A673 (cell line): ENCODE results near the gene KCNK1. TPM values are rescaled to one million over a fixed set of nuclear protein-coding genes. Genes with fewer than 3 reads are reported as not detected.

Experiments used
- BruUV-seq: library from RNA; stranded (reverse); fragments of 400-500 nt; replicated peaks from 2 replicates; lab custom pipeline; 2021; lab: Mats Ljungman, UMichigan
- CTCF ChIA-PET: fragments of 300-600 bp; sonication (Branson Sonifier 250); formaldehyde crosslinking; loops from one replicate; lab custom pipeline; 2022; ENCODE audit warnings: antibody characterized with exemption; lab: Charles Lee
- POLR2A ChIA-PET: fragments of 300-600 bp; sonication (Branson Sonifier 250); formaldehyde crosslinking; loops from one replicate; lab custom pipeline; 2022; ENCODE audit warnings: antibody characterized with exemption; ENCODE audit not compliant: low non-redundant PET; lab: Charles Lee
- DNase-seq: peaks from one replicate; pipeline ENCODE4 v3.0.0-alpha.2; 2015; ENCODE audit warnings: low spot score
- H3K27ac ChIP-seq: fragments of 200-600 bp; sonication (generic); 2 replicates; pipeline ENCODE4 v1.5.1; 2016; ENCODE audit warnings: mixed run types, low read depth, mild to moderate bottlenecking, mixed read lengths, antibody characterized with exemption, low read length; ENCODE audit not compliant: poor library complexity, severe bottlenecking
- H3K27me3 ChIP-seq: fragments of 200-600 bp; sonication (generic); replicated peaks from 2 replicates; pipeline ENCODE4 v1.6.1; 2017; ENCODE audit warnings: mixed run types, low read depth, mild to moderate bottlenecking, mixed read lengths, antibody characterized with exemption, low read length; ENCODE audit not compliant: insufficient read depth, poor library complexity
- H3K36me3 ChIP-seq: fragments of 200-600 bp; sonication (generic); 2 replicates; pipeline ENCODE4 v1.6.1; 2016; ENCODE audit warnings: mixed run types, mild to moderate bottlenecking, mixed read lengths, antibody characterized with exemption, low read length; ENCODE audit not compliant: insufficient read depth, poor library complexity, severe bottlenecking
- H3K4me1 ChIP-seq: fragments of 200-600 bp; sonication (generic); 2 replicates; pipeline ENCODE4 v1.6.1; 2017; ENCODE audit warnings: mixed run types, mild to moderate bottlenecking, mixed read lengths, antibody characterized with exemption, low read length; ENCODE audit not compliant: insufficient read depth, poor library complexity, severe bottlenecking
- H3K4me3 ChIP-seq: fragments of 200-600 bp; sonication (generic); 2 replicates; pipeline ENCODE4 v1.5.1; 2016; ENCODE audit warnings: low read depth, mixed run types, mild to moderate bottlenecking, mixed read lengths, low read length; ENCODE audit not compliant: poor library complexity, severe bottlenecking
- H3K9me3 ChIP-seq: fragments of 200-600 bp; sonication (generic); 2 replicates; pipeline ENCODE4 v1.6.1; 2016; ENCODE audit warnings: mixed run types, low read depth, mild to moderate bottlenecking, mixed read lengths, antibody characterized with exemption, low read length; ENCODE audit not compliant: poor library complexity, severe bottlenecking
- EZH2 ChIP-seq: fragments of 200-600 bp; sonication (generic); IDR thresholded peaks from 2 replicates; pipeline ENCODE4 v1.6.1; 2017; ENCODE audit warnings: borderline replicate concordance, low read depth, mild to moderate bottlenecking, mixed read lengths, antibody characterized with exemption, low read length; ENCODE audit not compliant: poor library complexity, severe bottlenecking
- intact Hi-C: fragments of 100-400 bp; cut with micrococcal nuclease; formaldehyde crosslinking; loops from one replicate; pipeline ENCODE4 v1.10.0; 2022; ENCODE audit not compliant: unreplicated experiment
- total RNA-seq: library from RNA; stranded (reverse); gene quantifications from 2 replicates; pipeline ENCODE4 v1.2.3, GENCODE V29; 2021
- TF ChIP-seq, protein P1 (sequence below): fragments of 300-800, 200-600 bp; sonication (generic); conservative IDR thresholded peaks from 2 replicates; pipeline ENCODE4 v1.5.1; 2017; ENCODE audit warnings: low read depth, mild to moderate bottlenecking, antibody characterized with exemption, low read length, moderate library complexity, mixed read lengths

Gene KCNK1
- total RNA-seq, 1 experiment from 2014 or later: not detected

DNA sequence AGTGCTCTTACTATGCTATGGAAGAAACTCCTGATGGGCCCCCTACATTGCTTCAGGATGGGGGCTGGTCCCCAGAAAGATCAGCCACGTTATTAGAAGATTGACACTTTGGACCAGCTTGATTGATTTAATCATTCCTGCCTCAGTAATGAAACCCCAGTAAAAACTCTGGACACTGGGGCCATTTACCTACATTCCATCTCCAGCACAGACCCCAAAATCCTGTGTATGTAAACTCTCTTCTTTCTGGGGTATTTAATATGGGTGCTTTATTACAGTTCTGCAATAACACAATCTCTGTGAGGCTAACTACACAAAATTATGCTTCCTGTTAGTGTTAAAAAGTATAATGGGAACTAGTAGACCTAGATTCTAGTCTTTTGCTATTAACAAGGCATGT, 96.6 kb downstream of the KCNK1 start:
- CTCF ChIA-PET: no interaction called here
- TF ChIP-seq EZH2: no peak
- TF ChIP-seq, protein P1, sequence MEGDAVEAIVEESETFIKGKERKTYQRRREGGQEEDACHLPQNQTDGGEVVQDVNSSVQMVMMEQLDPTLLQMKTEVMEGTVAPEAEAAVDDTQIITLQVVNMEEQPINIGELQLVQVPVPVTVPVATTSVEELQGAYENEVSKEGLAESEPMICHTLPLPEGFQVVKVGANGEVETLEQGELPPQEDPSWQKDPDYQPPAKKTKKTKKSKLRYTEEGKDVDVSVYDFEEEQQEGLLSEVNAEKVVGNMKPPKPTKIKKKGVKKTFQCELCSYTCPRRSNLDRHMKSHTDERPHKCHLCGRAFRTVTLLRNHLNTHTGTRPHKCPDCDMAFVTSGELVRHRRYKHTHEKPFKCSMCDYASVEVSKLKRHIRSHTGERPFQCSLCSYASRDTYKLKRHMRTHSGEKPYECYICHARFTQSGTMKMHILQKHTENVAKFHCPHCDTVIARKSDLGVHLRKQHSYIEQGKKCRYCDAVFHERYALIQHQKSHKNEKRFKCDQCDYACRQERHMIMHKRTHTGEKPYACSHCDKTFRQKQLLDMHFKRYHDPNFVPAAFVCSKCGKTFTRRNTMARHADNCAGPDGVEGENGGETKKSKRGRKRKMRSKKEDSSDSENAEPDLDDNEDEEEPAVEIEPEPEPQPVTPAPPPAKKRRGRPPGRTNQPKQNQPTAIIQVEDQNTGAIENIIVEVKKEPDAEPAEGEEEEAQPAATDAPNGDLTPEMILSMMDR: no peak
- BruUV-seq: no TSS peak
- H3K36me3 ChIP-seq: no peaks in the 10 kb centered on the region
- no peaks in the 10 kb centered on the region for H3K27me3 ChIP-seq
- H3K27ac ChIP-seq: no peak overlapping the region
- no peaks in the 10 kb centered on the region for H3K9me3 ChIP-seq
- DNase-seq: no peak
- POLR2A ChIA-PET: no interaction called here
- no peak overlapping the region for H3K4me3 ChIP-seq
- intact Hi-C loops: no loop called here
- H3K4me1 ChIP-seq: no peaks in the 10 kb centered on the region

DNA sequence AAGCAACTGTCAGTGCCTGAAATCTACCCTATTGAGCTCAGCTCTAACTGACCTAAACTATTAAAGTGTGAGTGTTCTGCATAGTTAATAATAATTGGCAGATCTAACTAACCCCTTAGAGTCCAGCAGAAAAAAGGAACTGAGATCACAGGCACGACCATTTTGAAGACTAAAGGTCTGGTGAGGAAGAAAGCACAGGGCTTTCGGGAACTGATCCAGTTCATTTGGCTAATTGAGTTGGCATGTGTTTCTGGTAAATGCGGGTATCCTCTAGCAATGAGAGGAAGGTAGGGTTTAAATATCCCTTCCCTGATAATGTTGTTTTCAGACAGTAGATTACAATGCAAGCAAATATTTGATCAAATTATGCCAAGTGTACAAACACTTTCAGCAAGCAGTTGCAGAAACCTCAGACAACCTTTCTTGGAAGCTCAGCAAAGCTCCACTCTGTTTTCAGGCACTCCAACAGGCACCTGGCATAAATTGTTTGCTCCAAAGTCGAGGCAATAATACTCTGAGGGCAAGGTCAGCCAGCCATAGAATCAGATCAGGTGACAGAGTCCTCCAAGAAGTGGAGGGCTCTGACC, 100.8 kb downstream of the KCNK1 start:
- CTCF ChIA-PET: no interaction called here

DNA sequence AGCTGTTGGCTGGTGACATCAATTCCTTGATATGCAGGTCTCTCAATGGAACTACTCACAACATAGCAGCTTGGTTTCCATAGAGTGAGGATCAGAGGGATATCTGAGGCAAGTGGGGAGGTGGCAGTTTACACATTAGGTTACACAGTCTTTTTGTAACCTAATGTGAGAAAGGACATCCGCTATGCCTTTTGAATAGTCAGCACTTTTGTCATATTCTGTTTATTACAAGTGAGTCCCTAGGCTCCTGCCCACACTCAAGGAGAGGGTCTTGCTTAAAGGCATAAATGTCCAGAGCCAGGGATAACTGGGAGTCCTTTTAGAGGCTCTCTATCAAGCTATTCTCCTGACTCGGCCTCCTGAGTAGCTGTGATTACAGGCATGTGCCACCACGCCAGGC, 104.2 kb downstream of the KCNK1 start:
- H3K27me3 ChIP-seq: no peaks in the 10 kb centered on the region
- DNase-seq: no peak
- no peaks in the 10 kb centered on the region for H3K9me3 ChIP-seq
- H3K4me1 ChIP-seq: no peaks in the 10 kb centered on the region
- ChIA-PET POLR2A (no interaction called here), CTCF (no interaction called here)
- TF ChIP-seq, protein P1: no peak
- TF ChIP-seq EZH2: no peak
- intact Hi-C loops: no loop called here
- no peak overlapping the region for H3K4me3 ChIP-seq
- no TSS peak for BruUV-seq
- no peaks in the 10 kb centered on the region for H3K36me3 ChIP-seq
- no peak overlapping the region for H3K27ac ChIP-seq

More for the DNA sequence above, 100.8 kb downstream of the KCNK1 start:
- Histone ChIP-seq H3K9me3 (no peaks in the 10 kb centered on the region), H3K27ac (no peak overlapping the region), H3K4me1 (no peaks in the 10 kb centered on the region), H3K27me3 (no peaks in the 10 kb centered on the region), H3K4me3 (no peak overlapping the region), H3K36me3 (no peaks in the 10 kb centered on the region)
- POLR2A ChIA-PET: interaction anchor here (0.5 kb wide), 1 partner anchor 11 kb away, joined by 3 read pairs; no protein-coding TSS in a partner anchor
- no peak for DNase-seq
- TF ChIP-seq, protein P1: no peak
- TF ChIP-seq EZH2: no peak
- no TSS peak for BruUV-seq
- intact Hi-C loops: no loop called here
